ENCODE results near the gene AUP1.

AUP1 gene

DNA sequence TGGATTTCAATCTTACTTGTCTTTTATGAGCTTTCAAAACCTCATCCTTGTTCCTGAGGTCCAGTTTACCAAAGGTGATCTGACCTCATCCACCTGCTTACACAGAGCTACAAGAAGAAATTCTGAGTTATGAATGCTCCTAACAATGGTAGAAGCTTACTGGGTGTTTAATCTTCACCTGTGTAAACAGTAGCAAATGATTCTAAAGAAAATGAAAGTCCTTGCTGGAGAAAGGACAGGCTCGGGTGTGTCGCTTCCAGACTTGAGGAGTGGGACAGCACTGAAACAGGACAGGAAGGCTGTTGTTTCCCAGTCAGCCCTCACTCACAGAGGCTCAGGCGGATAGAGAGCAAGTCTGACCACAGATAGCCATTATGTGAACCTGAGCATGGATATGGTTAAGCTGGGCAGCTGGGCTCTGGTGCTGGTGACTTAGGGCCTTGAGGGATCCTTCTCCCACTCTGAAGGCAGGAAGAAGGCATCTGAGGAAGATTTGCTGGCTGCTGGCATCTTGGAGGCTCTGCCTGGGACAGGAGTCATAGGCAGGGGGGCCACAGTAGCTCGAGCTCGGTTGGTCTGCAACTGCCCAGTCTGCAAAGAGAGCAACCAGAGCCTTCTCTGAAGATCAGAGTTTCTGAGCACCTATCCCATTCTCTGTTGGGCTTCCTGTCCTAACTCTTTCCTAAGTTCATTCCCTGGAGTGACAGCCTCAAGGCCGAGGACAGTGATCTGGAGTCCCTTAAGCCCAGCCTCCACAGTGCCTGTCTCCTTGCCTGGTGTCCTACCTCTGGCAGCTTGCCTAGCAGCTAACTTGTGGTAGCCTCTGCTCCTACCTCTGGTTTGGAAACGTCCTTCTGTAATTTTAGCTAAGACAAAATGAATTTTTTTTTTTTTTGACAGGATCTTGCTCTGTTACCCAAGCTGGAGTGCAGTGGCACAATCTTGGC is 29.1 kb upstream of the AUP1 start:
- H3K4me3 ChIP-seq (ENCODE audit: control insufficient read depth, low read depth, low read length): no peak overlapping the region
- TF ChIP-seq, protein P1, sequence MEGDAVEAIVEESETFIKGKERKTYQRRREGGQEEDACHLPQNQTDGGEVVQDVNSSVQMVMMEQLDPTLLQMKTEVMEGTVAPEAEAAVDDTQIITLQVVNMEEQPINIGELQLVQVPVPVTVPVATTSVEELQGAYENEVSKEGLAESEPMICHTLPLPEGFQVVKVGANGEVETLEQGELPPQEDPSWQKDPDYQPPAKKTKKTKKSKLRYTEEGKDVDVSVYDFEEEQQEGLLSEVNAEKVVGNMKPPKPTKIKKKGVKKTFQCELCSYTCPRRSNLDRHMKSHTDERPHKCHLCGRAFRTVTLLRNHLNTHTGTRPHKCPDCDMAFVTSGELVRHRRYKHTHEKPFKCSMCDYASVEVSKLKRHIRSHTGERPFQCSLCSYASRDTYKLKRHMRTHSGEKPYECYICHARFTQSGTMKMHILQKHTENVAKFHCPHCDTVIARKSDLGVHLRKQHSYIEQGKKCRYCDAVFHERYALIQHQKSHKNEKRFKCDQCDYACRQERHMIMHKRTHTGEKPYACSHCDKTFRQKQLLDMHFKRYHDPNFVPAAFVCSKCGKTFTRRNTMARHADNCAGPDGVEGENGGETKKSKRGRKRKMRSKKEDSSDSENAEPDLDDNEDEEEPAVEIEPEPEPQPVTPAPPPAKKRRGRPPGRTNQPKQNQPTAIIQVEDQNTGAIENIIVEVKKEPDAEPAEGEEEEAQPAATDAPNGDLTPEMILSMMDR (IDR thresholded peaks at IDR 0.05; ENCODE audit: control insufficient read depth, insufficient read depth, low read depth, low read length, missing control alignments): no peak
- no peak for DNase-seq (ENCODE audit: low read depth)

DNA sequence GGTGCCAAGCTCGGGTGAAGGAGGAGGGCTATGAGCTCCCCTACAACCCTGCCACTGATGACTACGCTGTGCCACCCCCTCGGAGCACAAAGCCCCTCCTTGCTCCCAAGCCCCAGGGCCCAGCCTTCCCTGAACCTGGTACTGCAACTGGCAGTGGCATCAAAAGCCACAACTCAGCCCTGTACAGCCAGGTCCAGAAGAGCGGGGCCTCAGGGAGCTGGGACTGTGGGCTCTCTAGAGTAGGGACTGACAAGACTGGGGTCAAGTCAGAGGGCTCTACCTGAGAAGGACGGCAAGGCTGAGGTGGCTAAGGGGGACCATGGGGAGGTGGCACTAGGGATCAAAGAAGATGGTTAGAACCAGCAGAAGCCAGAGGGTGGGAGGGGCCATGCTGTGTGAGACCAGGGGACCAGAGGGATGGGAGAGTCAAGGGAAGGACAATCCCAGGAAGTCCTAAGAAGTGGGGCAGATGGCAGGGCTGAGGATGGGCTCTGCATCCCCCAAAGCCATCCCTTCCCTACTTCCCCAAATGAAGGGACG is 27.4 kb upstream of the AUP1 start:
- TF ChIP-seq, protein P1 (IDR thresholded peaks at IDR 0.05; ENCODE audit: control insufficient read depth, insufficient read depth, low read depth, low read length, missing control alignments): no peak
- H3K4me3 ChIP-seq (ENCODE audit: control insufficient read depth, low read depth, low read length): no peak overlapping the region
- no peak for DNase-seq (ENCODE audit: low read depth)

DNA sequence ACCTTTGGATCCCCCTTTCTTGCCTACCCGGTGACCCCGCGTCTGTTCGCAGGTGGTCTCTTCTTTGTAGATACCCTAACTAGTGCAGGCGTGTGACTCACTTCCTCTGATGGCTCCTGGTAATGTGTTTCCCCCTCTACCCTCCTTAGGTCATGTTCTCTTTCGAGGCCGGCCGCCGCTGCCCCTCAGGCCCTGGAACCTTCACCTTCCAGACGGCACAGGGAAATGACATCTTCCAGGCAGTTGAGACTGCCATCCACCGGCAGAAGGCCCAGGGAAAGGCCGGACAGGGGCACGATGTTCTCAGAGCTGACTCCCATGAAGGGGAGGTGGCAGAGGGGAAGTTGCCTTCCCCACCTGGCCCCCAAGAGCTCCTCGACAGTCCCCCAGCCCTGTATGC is 26.7 kb upstream of the AUP1 start:
- TF ChIP-seq, protein P1 (IDR thresholded peaks at IDR 0.05; ENCODE audit: control insufficient read depth, insufficient read depth, low read depth, low read length, missing control alignments): no peak
- no peak for DNase-seq (ENCODE audit: low read depth)
- no peak overlapping the region for H3K4me3 ChIP-seq (ENCODE audit: control insufficient read depth, low read depth, low read length)

DNA sequence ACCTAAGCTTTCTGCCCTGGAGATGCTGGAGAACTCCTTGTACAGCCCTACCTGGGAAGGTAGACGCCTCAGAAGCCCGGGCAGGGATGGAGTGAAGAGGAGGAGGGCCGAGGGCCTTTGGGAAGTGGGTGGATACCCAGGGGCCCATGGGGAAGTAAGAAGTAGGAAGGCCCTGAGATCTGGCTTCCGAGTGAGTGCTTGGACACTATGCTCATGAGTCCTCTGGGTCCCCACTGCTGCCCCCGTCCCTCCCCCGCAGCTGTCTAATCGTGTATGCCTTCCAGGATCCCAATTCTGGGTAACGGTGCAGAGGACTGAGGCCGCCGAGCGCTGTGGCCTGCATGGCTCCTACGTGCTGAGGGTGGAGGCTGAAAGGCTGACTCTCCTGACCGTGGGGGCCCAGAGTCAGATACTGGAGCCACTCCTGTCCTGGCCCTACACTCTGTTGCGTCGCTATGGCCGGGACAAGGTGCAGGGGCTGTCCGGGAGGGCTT is 26.2 kb upstream of the AUP1 start:
- H3K4me3 ChIP-seq (ENCODE audit: control insufficient read depth, low read depth, low read length): peak overlapping the region; percentile 94
- no peak for DNase-seq (ENCODE audit: low read depth)
- TF ChIP-seq, protein P1 (IDR thresholded peaks at IDR 0.05; ENCODE audit: control insufficient read depth, insufficient read depth, low read depth, low read length, missing control alignments): no peak

DNA sequence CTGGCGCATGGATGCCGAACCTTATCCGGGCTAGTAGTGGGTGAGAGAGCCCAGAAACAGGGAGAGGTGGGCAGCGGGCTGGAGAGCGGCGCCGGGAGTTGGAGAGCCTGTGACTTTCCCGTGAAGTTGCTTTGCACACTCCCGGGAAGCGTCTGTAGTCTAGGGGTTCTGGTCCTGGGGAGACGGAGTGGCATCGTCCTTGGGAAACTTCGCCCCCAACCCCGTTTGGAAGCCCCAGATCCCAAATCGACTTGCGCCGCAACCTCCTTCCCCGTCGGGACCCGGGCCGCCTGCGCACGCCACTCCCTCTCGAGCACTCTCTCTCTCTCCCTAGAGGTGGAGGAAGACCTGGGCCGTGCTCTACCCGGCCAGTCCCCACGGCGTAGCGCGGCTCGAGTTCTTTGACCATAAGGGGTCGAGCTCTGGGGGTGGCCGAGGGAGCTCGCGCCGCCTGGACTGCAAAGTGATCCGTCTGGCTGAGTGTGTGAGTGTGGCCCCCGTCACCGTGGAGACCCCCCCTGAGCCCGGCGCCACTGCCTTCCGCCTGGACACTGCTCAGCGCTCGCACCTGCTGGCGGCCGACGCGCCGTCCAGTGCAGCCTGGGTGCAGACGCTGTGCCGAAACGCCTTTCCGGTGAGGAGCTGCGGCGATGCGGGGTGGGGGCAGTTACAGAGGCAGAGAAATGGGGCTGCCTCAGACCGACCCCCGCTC is 25.5 kb upstream of the AUP1 start:
- no peak for DNase-seq (ENCODE audit: low read depth)
- H3K4me3 ChIP-seq (ENCODE audit: control insufficient read depth, low read depth, low read length): peak overlapping the region; percentile 94
- TF ChIP-seq, protein P1 (IDR thresholded peaks at IDR 0.05; ENCODE audit: control insufficient read depth, insufficient read depth, low read depth, low read length, missing control alignments): no peak
